ENCODE data around the gene SLFN12L.

Gene SLFN12L

GRCh38 chr17:35493040-35493439 is 44.4 kb downstream of the SLFN12L start:
- H3K9ac ChIP-seq (ENCODE audit: low read length), result no peak overlapping the region
- H4K20me1 ChIP-seq (ENCODE audit: insufficient read depth, low read length), result no peaks in the 10 kb centered on the region
- H3K27me3 ChIP-seq (ENCODE audit: insufficient read depth, low read length), result 0 out of 2 replicates have a peak, but pooled peaks cover 1% of the 10 kb centered on the region
- no peaks in the 10 kb centered on the region for H3K79me2 ChIP-seq (ENCODE audit: insufficient read depth, low read length)
- H3K4me2 ChIP-seq (ENCODE audit: low read length), result no peak overlapping the region
- H3K36me3 ChIP-seq (ENCODE audit: insufficient read depth, low read length), result no peaks in the 10 kb centered on the region
- H3K27ac ChIP-seq (ENCODE audit: low read depth, low read length, poor library complexity, severe bottlenecking), result no peak overlapping the region
- H2AFZ ChIP-seq (ENCODE audit: low read length), result no peak overlapping the region
- TF ChIP-seq, protein P1, sequence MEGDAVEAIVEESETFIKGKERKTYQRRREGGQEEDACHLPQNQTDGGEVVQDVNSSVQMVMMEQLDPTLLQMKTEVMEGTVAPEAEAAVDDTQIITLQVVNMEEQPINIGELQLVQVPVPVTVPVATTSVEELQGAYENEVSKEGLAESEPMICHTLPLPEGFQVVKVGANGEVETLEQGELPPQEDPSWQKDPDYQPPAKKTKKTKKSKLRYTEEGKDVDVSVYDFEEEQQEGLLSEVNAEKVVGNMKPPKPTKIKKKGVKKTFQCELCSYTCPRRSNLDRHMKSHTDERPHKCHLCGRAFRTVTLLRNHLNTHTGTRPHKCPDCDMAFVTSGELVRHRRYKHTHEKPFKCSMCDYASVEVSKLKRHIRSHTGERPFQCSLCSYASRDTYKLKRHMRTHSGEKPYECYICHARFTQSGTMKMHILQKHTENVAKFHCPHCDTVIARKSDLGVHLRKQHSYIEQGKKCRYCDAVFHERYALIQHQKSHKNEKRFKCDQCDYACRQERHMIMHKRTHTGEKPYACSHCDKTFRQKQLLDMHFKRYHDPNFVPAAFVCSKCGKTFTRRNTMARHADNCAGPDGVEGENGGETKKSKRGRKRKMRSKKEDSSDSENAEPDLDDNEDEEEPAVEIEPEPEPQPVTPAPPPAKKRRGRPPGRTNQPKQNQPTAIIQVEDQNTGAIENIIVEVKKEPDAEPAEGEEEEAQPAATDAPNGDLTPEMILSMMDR (IDR thresholded peaks at IDR 0.05; ENCODE audit: low read length), result no peak
- TF ChIP-seq EZH2 (IDR thresholded peaks at IDR 0.05; ENCODE audit: borderline replicate concordance, low read length), result no peak
- no peak overlapping the region for H3K4me3 ChIP-seq (ENCODE audit: low read depth, low read length, poor library complexity, severe bottlenecking)
- no peaks in the 10 kb centered on the region for H3K9me2 ChIP-seq (ENCODE audit: low read depth, low read length)
- no peaks in the 10 kb centered on the region for H3K4me1 ChIP-seq (ENCODE audit: insufficient read depth, low read length, severe bottlenecking)
- H3K9me3 ChIP-seq (ENCODE audit: low read length), result no peaks in the 10 kb centered on the region
- H3F3A ChIP-seq (ENCODE audit: insufficient read depth, low read length), result no peaks in the 10 kb centered on the region

GRCh38 chr17:35491417-35491816 is 46.1 kb downstream of the SLFN12L start:
- Histone ChIP-seq H3K4me1 (ENCODE audit: insufficient read depth, low read length, severe bottlenecking) (no peaks in the 10 kb centered on the region), H4K20me1 (ENCODE audit: insufficient read depth, low read length) (no peaks in the 10 kb centered on the region), H3K36me3 (ENCODE audit: insufficient read depth, low read length) (no peaks in the 10 kb centered on the region), H2AFZ (ENCODE audit: low read length) (no peak overlapping the region), H3K4me2 (ENCODE audit: low read length) (no peak overlapping the region), H3K9ac (ENCODE audit: low read length) (no peak overlapping the region), H3K27me3 (ENCODE audit: insufficient read depth, low read length) (0 out of 2 replicates have a peak, but pooled peaks cover 12% of the 10 kb centered on the region), H3K4me3 (ENCODE audit: low read depth, low read length, poor library complexity, severe bottlenecking) (no peak overlapping the region), H3K9me2 (ENCODE audit: low read depth, low read length) (no peaks in the 10 kb centered on the region), H3F3A (ENCODE audit: insufficient read depth, low read length) (no peaks in the 10 kb centered on the region), H3K9me3 (ENCODE audit: low read length) (no peaks in the 10 kb centered on the region), H3K79me2 (ENCODE audit: insufficient read depth, low read length) (no peaks in the 10 kb centered on the region), H3K27ac (ENCODE audit: low read depth, low read length, poor library complexity, severe bottlenecking) (no peak overlapping the region)
- TF ChIP-seq, protein P1 (IDR thresholded peaks at IDR 0.05; ENCODE audit: low read length), result no peak
- no peak for TF ChIP-seq EZH2 (IDR thresholded peaks at IDR 0.05; ENCODE audit: borderline replicate concordance, low read length)

GRCh38 chr17:35489944-35490343 is 47.5 kb downstream of the SLFN12L start:
- Histone ChIP-seq H4K20me1 (ENCODE audit: insufficient read depth, low read length) (no peaks in the 10 kb centered on the region), H2AFZ (ENCODE audit: low read length) (no peak overlapping the region), H3K27ac (ENCODE audit: low read depth, low read length, poor library complexity, severe bottlenecking) (no peak overlapping the region), H3F3A (ENCODE audit: insufficient read depth, low read length) (no peaks in the 10 kb centered on the region), H3K9me2 (ENCODE audit: low read depth, low read length) (no peaks in the 10 kb centered on the region), H3K27me3 (ENCODE audit: insufficient read depth, low read length) (0 out of 2 replicates have a peak, but pooled peaks cover 12% of the 10 kb centered on the region), H3K9ac (ENCODE audit: low read length) (no peak overlapping the region), H3K4me2 (ENCODE audit: low read length) (no peak overlapping the region), H3K4me1 (ENCODE audit: insufficient read depth, low read length, severe bottlenecking) (no peaks in the 10 kb centered on the region), H3K9me3 (ENCODE audit: low read length) (no peaks in the 10 kb centered on the region), H3K79me2 (ENCODE audit: insufficient read depth, low read length) (no peaks in the 10 kb centered on the region), H3K4me3 (ENCODE audit: low read depth, low read length, poor library complexity, severe bottlenecking) (no peak overlapping the region), H3K36me3 (ENCODE audit: insufficient read depth, low read length) (no peaks in the 10 kb centered on the region)
- TF ChIP-seq, protein P1 (IDR thresholded peaks at IDR 0.05; ENCODE audit: low read length), result no peak
- TF ChIP-seq EZH2 (IDR thresholded peaks at IDR 0.05; ENCODE audit: borderline replicate concordance, low read length), result no peak
